NK-92 (cell line): Measurements from ENCODE around the gene PALMD.

Experiments
- DNase-seq: peaks from one replicate; lab custom pipeline; 2025; ENCODE audit not compliant: unreplicated experiment; lab: John Stamatoyannopoulos, UW

Gene PALMD

DNA sequence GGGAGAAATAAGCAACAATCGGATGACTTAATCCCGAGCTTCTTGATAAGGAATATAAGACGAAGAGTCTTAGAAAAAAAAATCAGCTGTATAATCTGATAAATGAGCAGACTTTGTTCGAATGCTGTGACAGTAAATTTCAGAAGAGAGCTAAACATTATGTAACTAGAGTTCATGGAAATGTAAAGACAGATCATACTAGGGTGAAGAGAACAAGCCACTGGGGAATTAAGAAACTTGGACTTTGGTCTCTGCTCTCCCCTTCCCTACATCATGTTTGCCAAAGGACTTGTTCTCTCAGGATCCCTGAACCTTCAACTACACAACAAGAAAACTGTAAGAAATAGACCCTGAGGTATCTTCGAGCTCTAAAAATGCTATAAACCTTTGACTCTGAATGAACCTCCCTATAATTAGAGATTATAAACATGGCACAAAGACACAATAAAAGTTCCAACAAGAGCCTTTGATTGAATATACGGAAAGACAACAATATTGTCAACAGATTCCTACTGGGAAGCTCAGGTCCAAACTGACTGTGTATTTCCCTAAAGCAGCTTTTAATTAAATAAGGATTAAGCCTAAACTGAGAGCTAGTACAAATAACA lies 93.0 kb downstream of the PALMD start:
- DNase-seq: no peak

DNA sequence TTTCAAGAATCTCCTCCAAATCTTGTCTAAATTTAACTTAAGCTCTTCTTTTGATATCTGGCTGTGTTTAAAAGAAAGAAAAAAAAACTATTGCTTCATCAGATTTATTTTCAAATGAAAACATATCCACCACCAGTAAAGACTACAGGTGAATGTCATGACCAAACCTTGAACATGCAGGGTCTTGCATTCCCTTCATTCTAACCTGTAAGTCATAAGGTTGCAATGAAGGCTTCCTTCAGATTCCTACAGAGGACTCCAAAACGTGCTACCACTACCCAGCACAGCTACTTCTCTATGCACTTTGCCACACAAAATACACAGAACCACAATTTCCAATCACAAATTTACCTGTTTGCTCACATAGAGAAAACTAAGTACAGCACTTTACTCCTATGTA lies 94.2 kb downstream of the PALMD start:
- no peak for DNase-seq
